WI38 (cell line): ENCODE data around the gene NCBP3.

Experiments
- H3K4me3 ChIP-seq: 2 replicates; pipeline ENCODE4 v1.5.1; 2011; ENCODE audit warnings: low read depth, mild to moderate bottlenecking, control low read depth, low read length
- TF ChIP-seq, protein P1 (sequence below): IDR thresholded peaks from 2 replicates; pipeline ENCODE4 v1.5.1; 2012; ENCODE audit warnings: low read depth, mild to moderate bottlenecking, control low read depth, low read length

Gene NCBP3

DNA sequence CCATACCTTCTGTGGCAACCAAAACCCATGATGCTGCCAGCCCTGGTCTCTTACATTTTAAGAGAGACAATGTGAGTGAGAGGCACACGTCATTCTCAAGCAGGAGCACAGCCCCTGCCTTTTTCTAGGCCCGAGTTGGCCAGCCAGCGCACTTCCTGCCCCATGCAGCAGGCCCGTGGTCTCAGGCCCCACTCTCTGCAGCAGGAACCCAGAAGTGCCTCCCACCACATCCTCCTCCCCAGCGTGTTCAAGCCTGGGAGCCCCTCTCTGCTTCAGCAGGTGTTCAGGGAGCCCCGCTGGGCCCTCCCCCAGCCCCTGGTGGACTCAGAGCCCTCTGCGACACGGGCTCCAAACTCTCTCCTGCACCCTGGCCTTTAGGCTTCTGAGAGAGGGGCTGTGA is 75.6 kb downstream of the NCBP3 start:
- no peak overlapping the region for H3K4me3 ChIP-seq
- TF ChIP-seq, protein P1, sequence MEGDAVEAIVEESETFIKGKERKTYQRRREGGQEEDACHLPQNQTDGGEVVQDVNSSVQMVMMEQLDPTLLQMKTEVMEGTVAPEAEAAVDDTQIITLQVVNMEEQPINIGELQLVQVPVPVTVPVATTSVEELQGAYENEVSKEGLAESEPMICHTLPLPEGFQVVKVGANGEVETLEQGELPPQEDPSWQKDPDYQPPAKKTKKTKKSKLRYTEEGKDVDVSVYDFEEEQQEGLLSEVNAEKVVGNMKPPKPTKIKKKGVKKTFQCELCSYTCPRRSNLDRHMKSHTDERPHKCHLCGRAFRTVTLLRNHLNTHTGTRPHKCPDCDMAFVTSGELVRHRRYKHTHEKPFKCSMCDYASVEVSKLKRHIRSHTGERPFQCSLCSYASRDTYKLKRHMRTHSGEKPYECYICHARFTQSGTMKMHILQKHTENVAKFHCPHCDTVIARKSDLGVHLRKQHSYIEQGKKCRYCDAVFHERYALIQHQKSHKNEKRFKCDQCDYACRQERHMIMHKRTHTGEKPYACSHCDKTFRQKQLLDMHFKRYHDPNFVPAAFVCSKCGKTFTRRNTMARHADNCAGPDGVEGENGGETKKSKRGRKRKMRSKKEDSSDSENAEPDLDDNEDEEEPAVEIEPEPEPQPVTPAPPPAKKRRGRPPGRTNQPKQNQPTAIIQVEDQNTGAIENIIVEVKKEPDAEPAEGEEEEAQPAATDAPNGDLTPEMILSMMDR, result no peak

DNA sequence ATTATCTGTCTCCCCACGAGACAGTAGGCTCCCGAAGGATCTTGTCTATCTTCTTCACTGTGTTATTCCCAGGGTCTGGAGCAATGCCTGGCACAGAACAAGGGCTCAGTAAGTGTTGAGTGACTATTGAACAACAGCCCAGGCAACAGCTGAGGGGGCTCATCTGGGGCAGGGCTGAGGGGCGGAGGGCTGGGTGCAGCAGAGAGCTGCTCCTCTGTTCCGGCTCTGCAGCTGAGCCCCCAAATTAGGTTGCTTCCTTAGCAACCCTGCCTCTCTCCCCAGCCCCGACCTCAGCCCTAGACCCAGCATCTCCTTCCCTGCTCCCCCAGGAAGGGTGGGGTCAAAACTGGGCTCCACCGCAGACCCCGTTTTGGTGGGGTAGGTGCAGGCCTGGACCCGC is 77.3 kb downstream of the NCBP3 start:
- TF ChIP-seq, protein P1, result no peak
- H3K4me3 ChIP-seq, result no peak overlapping the region

DNA sequence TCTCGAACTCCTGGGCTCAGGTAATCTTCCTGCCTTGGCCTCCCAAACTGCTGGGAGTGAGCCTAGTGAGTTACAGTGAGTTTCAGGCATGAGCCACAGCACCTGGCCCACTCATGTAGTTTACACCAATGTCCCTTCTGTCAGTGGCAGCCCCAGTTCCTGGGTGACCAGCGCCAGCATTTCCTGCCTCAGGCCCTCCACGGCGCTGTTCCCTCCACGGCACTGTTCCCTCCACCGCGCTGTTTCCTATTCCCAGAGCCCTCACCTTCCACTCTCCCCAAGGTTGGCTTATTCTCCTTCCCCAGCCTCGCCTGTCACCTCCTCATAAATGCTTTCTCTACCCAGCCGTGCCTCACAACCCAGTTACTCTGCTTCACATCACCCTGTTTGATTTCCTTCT is 77.7 kb downstream of the NCBP3 start:
- TF ChIP-seq, protein P1, result no peak

DNA sequence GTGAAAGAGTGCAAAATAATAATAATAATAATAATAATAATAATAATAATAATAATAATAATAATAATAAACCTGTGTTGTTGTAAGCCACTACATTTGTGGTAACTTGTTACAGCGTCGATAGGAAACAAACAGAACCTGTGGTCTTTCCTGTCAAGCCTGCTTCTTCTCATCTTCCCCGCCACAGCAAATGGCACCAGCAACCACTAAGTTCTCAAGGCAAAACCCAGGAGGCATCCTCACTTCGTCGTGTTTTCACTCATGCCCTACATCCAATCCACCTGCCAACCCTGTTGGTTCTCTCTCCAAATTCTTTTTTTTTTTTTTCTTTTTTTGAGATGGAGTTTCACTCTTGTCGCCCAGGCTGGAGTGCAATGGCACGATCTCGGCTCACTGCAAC is 79.3 kb downstream of the NCBP3 start:
- TF ChIP-seq, protein P1, result no peak
- no peak overlapping the region for H3K4me3 ChIP-seq

More for the DNA sequence above, 77.7 kb downstream of the NCBP3 start:
- H3K4me3 ChIP-seq, result no peak overlapping the region

DNA sequence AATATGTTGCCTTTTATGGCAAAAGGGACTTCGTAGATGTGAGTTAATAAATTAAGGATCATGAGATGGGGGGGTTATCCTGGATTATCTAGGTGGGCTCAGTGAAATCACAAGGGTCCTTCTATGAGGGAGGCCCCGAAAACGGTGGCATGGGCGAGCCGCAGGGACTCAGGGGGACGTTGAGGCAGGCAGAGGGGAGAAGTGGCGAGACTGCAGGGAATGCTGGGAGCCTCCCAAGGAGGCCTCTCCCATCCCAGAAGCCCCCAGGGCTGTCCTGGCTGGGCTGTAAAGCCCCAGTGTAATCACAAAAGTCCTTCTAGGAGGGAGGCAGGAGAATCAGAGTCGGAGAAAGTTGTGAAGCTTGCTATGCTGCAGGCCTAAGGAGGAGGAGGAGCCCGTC is 80.1 kb downstream of the NCBP3 start:
- no peak overlapping the region for H3K4me3 ChIP-seq
- TF ChIP-seq, protein P1, result no peak

DNA sequence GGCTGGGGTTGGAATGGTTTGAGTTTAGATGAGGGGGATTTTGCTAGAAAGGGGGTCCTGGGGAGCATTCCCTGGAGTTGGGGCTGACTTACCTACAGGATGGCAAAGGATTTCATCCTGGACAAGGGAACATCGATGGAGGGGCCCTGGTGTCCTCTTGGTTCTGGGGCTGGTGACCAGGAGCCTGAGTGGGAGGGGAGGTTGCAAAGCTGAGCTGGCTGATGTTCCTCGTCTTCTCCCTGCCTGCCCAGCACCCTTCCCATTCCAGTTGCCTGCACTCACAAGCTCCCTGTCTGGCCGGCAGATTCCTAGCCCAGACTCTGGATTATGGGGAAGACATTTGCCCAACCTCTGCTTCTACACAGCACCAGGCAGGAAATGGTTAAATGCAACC is 82.3 kb downstream of the NCBP3 start:
- H3K4me3 ChIP-seq, result no peak overlapping the region
- TF ChIP-seq, protein P1, result no peak

DNA sequence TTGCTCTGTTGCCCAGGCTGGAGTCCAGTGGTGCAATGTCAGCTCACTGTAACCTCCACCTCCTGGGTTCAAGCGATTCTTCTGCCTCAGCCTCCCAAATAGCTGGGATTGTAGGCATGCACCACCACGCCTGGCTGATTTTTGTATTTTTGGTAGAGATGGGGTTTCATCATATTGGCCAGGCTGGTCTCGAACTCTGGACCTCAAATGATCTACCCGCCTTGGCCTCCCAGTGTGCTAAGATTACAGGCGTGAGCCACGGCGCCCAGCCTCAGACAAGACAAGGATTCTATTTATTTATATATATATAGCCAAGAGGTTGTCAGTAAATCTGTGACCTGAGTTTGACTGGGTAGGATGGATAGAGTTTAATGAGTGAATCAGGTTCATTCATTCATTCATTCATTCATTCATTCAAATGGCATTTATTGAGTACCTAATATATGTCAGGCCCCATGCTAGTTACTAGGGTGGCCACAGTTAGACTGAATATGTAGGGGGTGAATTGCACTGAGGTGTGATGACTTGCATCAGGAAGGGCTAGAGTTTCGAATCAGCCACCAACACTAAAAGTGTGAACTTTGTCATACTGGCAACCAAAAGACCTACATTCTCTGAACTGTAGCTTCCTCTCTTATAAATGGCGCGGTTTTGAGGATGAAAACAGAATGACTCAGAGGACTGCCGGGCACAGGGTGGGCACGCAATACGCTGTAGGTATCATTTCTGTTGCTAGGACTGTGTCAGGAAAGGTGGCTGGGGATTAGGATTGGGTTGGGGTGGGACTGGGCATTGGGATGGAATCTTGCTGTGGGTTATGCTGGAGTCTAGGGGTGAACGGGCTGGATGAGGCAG is 82.9 kb downstream of the NCBP3 start:
- no peak overlapping the region for H3K4me3 ChIP-seq
- TF ChIP-seq, protein P1, result no peak
